Measurements from ENCODE around the gene CROCC2.

CROCC2 gene

DNA sequence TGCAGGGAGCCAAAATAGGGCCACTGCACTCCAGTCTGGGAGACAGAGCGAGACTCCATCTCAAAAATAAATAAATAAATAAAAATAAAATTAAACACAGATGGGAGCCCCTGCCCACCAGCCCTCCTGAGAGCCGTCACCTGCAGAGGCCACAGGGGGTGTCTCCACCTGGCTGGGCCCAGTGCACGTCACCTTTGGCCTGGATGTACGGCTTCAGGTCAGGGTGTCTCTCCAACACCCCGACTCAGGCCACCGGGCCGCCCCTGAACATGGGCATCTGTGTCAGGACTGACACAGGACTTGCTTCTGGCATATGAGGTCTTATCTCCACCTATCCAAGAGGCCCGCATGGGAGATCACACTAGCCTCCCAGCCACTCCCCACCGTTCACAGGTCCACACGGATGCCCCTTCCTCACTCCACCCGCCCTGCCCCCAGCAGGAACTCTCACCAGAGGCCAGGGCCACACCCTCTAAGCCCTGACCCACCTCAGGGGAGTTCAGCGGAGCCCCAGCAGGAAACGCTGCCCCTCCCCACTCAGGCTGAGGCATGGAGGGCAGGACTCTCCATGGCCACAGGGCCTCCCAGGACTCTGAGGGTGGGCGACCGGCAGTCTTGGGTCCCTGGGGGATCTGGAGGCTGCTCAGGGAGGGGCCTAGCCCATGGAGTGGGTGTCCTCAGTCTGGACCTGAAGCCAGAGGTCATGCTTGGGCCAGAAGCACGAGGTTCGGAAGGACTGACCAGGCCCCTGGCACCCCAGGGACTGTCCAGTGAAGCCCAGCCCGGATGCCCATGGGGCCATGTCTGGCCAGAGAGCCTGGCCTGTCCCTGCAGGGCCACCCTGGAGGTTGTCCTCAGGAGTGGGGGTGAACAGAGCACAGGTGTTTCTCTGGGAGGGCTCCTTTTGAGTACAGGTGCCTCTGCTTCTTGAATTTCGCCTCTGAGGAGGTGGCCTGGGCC lies 1.6 kb upstream of the CROCC2 start:
- no peak for DNase-seq (ENCODE audit: low read depth in 1 of 2, low spot score in 1 of 2)

- no peak for DNase-seq (ENCODE audit: low read depth in 1 of 2, low spot score in 1 of 2)
Measured at GRCh38 chr2:240905176-240905781, 857 bp upstream of the CROCC2 start.

DNA sequence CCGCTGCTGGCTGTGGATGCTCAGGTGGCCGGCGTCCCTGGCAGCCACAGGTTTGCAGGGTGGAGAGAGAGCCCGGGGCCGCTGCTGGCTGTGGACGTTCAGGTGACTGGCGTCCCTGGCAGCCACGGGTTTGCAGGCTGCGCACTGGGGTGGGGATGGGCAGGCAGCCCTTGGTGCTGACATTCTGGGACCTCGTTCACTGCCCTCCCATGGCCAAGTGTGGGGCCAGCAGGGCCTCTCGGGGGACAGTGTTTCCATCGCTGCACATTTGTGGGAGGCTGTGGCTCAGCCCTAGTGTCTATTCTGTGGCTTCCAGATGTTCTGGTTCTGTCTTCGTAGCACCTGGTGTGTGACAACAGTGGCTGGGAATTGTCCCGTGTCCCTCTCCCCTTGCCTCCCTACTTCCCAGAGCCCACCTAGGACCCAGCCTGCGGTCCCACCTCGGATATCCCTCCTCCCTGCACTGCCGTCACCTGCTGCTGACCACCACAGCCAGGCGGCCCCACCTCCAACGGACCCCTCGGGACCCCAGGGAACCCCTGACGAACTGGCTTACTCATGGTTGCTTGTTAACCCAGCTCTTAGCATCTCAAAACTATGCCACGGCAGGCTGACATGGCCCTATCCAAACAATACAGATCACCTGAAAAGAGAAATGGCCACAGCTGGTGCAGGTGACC lies 915 bp downstream of the CROCC2 start:
- no peak for DNase-seq (ENCODE audit: low read depth in 1 of 2, low spot score in 1 of 2)

- DNase-seq (ENCODE audit: low read depth in 1 of 2, low spot score in 1 of 2): no peak
Measured at GRCh38 chr2:240909216-240909974, 3.3 kb downstream of the CROCC2 start.

GRCh38 chr2:240911641-240912265 lies 5.6 kb downstream of the CROCC2 start:
- DNase-seq (ENCODE audit: low read depth in 1 of 2, low spot score in 1 of 2): no peak

DNA sequence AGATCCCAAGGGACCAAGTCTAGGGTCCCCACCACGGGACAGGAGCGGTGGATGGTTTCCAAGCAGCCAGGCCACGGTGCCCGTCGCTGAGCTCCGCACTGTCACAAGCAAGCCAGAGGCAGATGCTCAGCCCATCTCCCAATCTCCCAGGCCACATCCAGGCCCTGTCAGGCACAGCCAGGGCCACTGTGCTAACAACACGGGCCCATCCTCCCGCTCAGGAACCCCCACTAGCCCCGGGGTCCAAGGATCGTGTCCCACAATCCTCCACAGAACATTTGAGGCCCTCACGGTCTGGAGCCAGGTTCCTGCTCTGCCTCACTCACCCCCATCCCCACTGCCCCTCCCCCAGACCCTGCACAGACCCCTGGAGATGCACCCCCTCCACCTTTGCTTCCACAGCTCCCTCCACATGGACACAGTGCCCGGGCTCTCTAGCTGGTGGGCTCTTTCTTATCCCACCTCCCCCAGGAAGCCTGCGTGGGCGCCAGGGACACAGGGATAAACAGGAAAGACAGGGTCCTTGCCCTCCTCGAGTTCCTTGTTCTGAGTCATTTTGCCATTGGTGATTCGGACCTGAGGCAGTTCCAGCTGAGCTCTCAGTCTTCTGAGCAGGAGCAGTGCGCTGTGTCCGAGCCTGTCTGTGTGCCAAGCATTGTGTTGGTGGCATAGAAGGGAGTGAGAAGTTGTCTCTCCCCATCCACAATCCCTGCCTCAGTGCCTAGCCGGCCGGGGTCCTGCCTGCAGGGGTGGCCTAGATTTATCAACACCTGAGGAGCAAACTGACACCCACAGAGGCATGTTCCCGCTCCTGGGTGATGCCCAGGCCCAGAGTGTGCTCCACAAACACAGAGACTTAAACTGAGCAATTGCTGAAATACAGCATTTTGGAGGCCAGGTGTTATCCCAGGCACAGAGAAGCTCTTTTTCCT lies 7.0 kb downstream of the CROCC2 start:
- no peak for DNase-seq (ENCODE audit: low read depth in 1 of 2, low spot score in 1 of 2)

GRCh38 chr2:240913810-240914644 lies 7.9 kb downstream of the CROCC2 start:
- DNase-seq (ENCODE audit: low read depth in 1 of 2, low spot score in 1 of 2): peak; percentile 30 to 37

- DNase-seq (ENCODE audit: low read depth in 1 of 2, low spot score in 1 of 2): no peak
Measured at GRCh38 chr2:240914645-240915525, 8.7 kb downstream of the CROCC2 start.

DNA sequence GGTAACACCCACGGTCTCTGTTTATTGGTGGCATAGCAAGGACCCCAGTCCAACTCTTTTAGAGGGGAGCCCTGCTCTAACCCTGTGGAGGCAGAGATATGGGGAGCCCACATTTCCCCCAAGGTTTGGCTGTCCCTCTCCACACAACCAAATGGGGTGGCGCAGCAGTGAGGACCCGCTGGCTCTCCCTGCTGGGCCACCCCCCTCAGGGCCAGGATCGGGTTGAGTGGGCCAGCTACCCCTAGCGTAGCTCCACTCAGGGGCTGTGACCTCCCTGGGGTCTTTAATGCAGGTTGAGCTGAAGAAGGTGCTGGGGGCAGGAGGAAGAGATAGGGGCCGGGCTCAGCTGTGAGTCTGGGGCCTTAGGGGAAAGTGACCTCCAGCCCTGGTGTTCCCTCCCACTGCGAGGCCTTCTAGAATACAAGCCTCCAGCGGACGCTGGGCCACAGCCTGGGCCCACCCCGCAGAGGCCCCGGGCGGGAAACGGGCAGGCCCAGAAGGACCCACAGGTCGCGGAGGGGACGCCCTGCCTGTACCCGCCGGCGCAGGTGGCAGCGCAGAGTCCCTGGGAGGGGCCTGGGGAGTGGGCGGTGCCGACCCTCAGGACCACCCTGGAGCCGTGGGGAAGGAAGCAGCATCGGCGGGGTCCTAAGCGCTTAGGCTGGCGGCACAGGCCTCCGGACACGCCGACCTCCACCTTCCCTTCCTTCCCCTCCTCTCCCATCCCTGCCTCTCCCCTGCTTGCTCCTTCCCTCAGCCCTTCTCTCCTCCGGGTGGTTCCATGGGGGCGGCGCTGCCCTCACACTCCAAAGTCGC lies 9.6 kb downstream of the CROCC2 start:
- DNase-seq (ENCODE audit: low read depth in 1 of 2, low spot score in 1 of 2): no peak

DNA sequence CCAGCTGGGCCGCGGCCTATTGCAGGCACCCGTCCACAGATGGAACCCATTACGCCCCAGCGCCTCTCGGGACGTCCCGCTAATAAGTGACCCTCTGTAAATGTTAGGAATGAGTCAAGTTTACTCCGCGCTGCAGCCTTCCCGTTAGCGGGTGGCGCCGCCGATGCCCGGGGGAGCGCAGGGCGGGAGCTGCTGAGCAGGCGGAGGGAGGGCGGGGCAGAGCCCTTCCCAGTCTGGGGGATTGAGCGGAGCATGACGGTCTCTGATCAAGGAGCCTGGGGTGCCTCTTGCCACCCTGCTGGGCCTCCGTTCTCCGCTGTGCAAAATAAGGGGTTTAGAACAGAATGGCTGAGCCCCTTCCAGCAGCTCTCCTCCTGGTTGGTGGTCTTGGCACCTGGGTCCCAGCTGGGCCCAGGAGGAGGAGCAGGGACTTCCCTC lies 10.5 kb downstream of the CROCC2 start:
- DNase-seq (ENCODE audit: low read depth in 1 of 2, low spot score in 1 of 2): no peak

DNA sequence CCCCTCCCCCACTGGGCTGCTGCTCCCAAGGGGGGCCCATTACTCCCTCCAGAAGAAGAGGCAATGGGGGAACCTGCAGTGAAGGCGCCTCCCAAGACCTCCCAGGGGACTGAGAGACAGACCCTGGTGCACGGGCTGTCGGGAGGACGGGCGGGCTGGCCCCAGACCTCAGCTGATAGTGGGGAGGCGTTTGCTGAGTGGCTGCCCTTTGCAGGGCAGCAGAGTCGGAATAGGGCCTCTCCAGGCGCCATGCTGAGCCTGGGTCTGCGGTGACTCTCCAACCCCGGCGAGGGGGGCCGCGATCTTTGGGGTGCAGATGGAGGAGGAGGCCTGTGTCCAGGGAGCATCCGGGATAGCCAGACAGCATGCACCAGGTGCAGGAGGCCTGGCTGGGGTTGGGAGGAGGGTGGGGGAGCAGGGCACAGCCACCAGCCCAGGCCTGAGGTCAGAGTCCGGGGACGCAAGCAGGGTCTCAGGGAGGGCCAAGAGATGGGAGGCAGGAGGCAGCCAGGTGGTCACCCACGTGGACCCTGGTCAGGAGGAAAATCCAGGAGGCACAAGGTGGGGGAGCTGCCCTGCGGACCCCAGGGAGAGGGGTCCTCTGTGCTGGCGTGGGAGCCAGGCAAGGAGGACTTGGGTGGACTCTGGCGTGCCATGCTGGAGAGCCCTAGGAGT lies 11.0 kb downstream of the CROCC2 start:
- DNase-seq (ENCODE audit: low read depth in 1 of 2, low spot score in 1 of 2): no peak

DNA sequence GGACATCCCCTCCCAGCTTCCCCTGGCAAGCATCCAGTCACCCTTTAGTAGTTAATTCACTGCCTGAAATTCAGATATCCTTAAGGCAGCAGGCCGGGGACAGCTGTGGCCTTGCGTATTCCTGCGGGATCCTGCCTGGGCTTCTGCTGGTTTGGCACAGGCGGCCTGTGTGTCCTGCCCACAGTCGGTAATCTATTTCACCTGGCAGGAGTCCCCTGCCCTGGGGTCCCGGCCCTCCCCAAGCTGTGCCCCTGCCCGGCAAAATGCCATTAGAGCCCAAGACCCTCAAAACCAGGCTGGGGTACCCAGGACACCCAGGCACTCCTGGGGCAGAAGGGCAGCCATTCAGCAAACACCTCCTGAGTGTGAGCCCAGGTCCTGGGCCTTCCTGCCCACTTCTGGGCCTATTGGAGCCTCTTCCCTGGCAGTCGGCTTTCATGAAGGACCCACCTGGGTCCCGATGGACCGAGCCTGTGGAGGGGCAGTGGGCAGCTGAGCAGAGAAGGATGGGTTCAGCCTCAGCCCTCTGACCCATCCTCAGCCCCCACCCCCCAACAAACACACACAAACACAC lies 11.6 kb downstream of the CROCC2 start:
- DNase-seq (ENCODE audit: low read depth in 1 of 2, low spot score in 1 of 2): no peak

DNA sequence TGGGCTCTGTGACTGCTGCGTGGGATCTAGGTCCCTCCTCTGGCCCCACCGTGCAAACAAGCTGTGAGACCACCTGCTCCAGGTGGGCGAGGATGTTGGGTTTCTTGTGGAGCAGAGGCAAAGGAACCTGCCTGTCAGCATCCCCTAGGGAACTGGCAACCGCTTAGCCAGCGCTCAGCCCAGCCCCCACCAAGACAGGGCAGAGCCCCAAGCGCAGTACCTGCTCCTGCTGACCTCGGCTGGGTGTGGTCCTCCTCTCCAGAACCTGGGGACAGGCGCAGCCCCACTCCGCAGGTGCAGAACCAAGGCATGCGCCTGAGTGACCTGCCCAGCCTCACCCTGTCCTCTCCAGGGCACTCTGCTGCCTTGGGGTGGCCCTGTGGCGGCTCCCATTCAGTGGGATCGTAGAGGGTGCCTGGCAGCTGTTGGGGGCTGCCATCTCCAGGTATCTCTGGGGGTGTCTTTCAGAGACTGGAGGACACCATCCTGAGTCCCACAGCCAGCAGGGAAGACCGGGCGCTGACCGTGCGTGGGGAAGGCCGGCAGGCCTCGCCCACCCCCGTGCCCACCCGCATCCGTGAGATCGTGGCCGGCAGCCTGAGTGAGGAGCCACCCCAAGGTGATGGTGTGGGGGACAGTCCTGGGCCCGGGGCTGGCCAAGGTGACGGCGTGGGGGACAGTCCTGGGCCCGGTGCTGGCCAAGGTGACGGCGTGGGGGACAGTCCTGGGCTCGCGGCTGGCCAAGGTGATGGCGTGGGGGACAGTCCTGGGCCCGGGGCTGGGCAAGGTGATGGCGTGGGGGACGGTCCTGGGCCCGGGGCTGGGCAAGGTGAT lies 12.3 kb downstream of the CROCC2 start:
- DNase-seq (ENCODE audit: low read depth in 1 of 2, low spot score in 1 of 2): no peak

DNA sequence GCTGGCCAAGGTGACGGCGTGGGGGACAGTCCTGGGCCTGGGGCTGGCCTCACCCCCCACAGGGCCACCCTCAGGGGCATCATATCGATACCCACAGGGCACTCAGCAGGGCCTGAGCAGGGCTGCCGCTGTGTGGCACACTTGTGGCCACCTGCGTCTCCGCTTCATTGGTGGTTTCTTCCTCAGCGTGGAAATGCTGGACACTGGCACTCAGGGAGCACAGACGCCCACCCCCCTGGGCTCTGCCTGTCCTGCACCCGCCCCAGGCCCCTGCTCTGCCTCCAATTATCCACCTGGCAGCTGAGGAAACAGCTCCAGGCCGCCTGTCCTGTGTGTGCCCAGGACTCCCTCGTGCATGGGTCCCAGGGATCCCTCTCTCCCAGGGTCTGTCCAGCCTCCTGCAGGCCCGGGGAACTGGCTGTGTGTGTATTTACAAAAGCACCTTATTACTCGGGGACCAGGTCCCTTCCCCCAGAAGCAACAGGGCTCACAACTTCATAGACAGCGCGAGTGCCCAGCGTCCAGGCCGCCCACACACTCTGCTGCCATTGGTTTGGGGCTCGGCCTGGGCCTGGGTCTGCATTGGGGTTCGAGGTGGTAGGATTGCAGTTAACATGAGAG lies 13.1 kb downstream of the CROCC2 start:
- DNase-seq (ENCODE audit: low read depth in 1 of 2, low spot score in 1 of 2): no peak
